ENCODE results near the gene CTSO.

DNA sequence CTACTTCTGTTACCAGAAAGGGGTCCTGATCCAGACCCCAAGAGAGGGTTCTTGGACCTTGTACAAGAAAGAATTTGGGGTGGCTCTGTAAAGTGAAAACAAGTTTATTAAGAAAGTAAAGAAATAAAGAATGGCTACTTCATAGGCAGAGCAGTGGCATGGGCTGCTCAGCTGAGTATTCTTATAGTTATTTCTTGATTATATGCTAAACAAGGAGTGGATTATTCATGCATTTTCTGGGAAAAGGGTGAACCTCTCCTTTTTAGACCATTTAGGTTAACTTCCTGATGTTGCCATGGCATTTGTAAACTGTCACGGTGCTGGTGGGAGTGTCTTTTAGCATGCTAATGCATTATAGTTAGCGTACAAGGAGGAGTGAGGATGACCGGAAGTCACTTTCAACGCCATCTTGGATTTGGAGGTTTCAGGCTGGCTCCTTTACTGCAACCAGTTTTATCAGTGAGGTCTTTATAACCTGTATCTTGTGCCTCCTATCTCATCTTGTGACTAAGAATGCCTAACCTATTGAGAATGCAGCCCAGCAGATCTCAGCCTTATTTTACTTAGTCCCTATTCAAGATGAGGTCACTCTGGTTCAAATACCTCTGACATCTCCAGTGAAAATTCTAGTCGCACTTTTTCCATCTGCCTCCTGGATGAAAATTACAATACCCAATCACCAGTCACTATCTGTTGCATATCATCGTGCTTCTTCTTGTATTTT lies 65.7 kb downstream of the CTSO start:
- TF ChIP-seq, protein P1, sequence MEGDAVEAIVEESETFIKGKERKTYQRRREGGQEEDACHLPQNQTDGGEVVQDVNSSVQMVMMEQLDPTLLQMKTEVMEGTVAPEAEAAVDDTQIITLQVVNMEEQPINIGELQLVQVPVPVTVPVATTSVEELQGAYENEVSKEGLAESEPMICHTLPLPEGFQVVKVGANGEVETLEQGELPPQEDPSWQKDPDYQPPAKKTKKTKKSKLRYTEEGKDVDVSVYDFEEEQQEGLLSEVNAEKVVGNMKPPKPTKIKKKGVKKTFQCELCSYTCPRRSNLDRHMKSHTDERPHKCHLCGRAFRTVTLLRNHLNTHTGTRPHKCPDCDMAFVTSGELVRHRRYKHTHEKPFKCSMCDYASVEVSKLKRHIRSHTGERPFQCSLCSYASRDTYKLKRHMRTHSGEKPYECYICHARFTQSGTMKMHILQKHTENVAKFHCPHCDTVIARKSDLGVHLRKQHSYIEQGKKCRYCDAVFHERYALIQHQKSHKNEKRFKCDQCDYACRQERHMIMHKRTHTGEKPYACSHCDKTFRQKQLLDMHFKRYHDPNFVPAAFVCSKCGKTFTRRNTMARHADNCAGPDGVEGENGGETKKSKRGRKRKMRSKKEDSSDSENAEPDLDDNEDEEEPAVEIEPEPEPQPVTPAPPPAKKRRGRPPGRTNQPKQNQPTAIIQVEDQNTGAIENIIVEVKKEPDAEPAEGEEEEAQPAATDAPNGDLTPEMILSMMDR (conservative IDR thresholded peaks at IDR 0.05; ENCODE audit: low read depth in 2 of 2) = no peak
- TF ChIP-seq ZNF331 (CRISPR knock-in tag; IDR thresholded peaks at IDR 0.05; ENCODE audit: low read depth) (no peak), EZH2 (IDR thresholded peaks at IDR 0.05; ENCODE audit: low read depth, unreplicated experiment) (no peak), POLR2AphosphoS5 (IDR thresholded peaks at IDR 0.05; ENCODE audit: low read depth) (no peak), NANOG (IDR thresholded peaks at IDR 0.05; ENCODE audit: borderline replicate concordance) (no peak), CREB1 (CRISPR knock-in tag; IDR thresholded peaks at IDR 0.05; ENCODE audit: low read depth) (no peak), ETS1 (IDR thresholded peaks at IDR 0.05) (no peak), EZH2phosphoT487 (IDR thresholded peaks at IDR 0.05; ENCODE audit: unreplicated experiment) (no peak), ZNF114 (CRISPR knock-in tag; IDR thresholded peaks at IDR 0.05) (no peak), JUNB (IDR thresholded peaks at IDR 0.05; ENCODE audit: unreplicated experiment) (no peak), STAT1 (IDR thresholded peaks at IDR 0.05; ENCODE audit: unreplicated experiment) (no peak), ZNF462 (CRISPR knock-in tag; IDR thresholded peaks at IDR 0.05) (no peak)
- TF ChIP-seq, protein P2, sequence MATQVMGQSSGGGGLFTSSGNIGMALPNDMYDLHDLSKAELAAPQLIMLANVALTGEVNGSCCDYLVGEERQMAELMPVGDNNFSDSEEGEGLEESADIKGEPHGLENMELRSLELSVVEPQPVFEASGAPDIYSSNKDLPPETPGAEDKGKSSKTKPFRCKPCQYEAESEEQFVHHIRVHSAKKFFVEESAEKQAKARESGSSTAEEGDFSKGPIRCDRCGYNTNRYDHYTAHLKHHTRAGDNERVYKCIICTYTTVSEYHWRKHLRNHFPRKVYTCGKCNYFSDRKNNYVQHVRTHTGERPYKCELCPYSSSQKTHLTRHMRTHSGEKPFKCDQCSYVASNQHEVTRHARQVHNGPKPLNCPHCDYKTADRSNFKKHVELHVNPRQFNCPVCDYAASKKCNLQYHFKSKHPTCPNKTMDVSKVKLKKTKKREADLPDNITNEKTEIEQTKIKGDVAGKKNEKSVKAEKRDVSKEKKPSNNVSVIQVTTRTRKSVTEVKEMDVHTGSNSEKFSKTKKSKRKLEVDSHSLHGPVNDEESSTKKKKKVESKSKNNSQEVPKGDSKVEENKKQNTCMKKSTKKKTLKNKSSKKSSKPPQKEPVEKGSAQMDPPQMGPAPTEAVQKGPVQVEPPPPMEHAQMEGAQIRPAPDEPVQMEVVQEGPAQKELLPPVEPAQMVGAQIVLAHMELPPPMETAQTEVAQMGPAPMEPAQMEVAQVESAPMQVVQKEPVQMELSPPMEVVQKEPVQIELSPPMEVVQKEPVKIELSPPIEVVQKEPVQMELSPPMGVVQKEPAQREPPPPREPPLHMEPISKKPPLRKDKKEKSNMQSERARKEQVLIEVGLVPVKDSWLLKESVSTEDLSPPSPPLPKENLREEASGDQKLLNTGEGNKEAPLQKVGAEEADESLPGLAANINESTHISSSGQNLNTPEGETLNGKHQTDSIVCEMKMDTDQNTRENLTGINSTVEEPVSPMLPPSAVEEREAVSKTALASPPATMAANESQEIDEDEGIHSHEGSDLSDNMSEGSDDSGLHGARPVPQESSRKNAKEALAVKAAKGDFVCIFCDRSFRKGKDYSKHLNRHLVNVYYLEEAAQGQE (IDR thresholded peaks at IDR 0.05; ENCODE audit: unreplicated experiment) = no peak

All from GM23338 (cell line).